Ramos (cell line): ENCODE results near the gene COX6A2.

ENCODE experiments used
- in situ Hi-C: fragments of 300-500 bp; cut with MboI; formaldehyde crosslinking; loops from one replicate; pipeline ENCODE4 v1.14.3; 2022; ENCODE audit warnings: low sequenced_read_pairs; ENCODE audit not compliant: unreplicated experiment

COX6A2 gene

GRCh38 chr16:31385680-31386079 is 42.5 kb downstream of the COX6A2 start:
- in situ Hi-C loops: no loop called here

- in situ Hi-C loops: no loop called here
These were observed 45.5 kb downstream of the COX6A2 start for GRCh38 chr16:31382485-31383161.

- in situ Hi-C loops: no loop called here
These were observed 48.0 kb downstream of the COX6A2 start for GRCh38 chr16:31380201-31380600.
